Left forelimb (tissue), 1 donor: ENCODE data around the gene OR2AJ1.

ENCODE experiments used
- DNase-seq: peaks from one replicate; pipeline ENCODE4 v3.0.0-alpha.2; 2018; ENCODE audit warnings: low spot score

OR2AJ1 gene

GRCh38 chr1:247962911-247963588 lies 38.4 kb downstream of the OR2AJ1 start:
- no peak for DNase-seq

- DNase-seq: no peak
Measured at GRCh38 chr1:247964933-247965332, 40.2 kb downstream of the OR2AJ1 start, which contains the start of gene OR2AK2. Gene OR2AK2, plus strand, starts transcription at chr1:247965233. Its CDS starts 144 bp downstream, at chr1:247965377.

GRCh38 chr1:247966532-247967204 lies 42.0 kb downstream of the OR2AJ1 start:
- no peak for DNase-seq
